Measurements from ENCODE around the gene PRKX.

DNA sequence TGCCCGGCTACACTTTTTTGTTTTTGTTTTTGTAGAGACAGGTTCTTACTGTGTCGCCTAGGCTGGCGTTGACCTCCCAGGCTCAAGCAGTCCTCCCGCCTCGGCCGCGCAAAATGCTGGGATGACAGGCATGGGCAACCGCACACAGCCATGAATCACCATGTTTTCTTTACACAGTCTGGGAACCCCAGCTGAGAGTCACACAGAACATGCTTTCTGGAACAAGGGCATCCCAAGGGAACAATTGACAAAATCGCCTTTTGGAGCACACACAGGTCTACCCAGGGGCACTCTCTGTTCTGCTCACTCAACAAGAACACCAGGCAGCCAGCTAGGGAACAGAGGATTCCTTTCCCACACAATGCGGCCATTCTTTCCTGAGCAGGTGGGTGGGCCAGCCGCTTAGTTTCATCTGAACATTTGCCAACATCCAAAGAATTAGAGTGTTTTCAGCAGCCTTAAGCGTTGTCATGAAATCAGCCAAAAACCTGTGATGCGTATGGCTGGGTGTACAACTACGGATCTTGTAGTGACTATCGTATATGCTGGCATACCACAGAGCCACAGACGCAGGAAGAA is 15.7 kb downstream of the PRKX start:
- TF ChIP-seq, protein P1, sequence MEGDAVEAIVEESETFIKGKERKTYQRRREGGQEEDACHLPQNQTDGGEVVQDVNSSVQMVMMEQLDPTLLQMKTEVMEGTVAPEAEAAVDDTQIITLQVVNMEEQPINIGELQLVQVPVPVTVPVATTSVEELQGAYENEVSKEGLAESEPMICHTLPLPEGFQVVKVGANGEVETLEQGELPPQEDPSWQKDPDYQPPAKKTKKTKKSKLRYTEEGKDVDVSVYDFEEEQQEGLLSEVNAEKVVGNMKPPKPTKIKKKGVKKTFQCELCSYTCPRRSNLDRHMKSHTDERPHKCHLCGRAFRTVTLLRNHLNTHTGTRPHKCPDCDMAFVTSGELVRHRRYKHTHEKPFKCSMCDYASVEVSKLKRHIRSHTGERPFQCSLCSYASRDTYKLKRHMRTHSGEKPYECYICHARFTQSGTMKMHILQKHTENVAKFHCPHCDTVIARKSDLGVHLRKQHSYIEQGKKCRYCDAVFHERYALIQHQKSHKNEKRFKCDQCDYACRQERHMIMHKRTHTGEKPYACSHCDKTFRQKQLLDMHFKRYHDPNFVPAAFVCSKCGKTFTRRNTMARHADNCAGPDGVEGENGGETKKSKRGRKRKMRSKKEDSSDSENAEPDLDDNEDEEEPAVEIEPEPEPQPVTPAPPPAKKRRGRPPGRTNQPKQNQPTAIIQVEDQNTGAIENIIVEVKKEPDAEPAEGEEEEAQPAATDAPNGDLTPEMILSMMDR (IDR thresholded peaks at IDR 0.05; ENCODE audit: low read length) = no peak
- TF ChIP-seq EZH2 (IDR thresholded peaks at IDR 0.05; ENCODE audit: borderline replicate concordance, low read length) = no peak
